Liver (tissue), 9 donors: Measurements from ENCODE around the gene FILIP1L. TPM values are rescaled to one million over a fixed set of nuclear protein-coding genes. Genes with fewer than 3 reads are reported as not detected.

Experiments
- DNase-seq: peaks from one replicate; pipeline ENCODE4 v3.0.0-alpha.2; 2017; ENCODE audit warnings: low spot score
- H3K27ac ChIP-seq, 2 donors: one replicate each; pipeline ENCODE4 v1.7.0; 2013; ENCODE audit warnings: inconsistent platforms in 2 of 2, low read length in 2 of 2, control low read depth in 1 of 2, low read depth in 1 of 2, mild to moderate bottlenecking in 1 of 2
- H3K27me3 ChIP-seq, 4 donors: one replicate each; pipeline versions ENCODE4 v1.6.1 to v1.7.0; 2013; ENCODE audit warnings: low read length in 3 of 4, inconsistent platforms in 1 of 4, mild to moderate bottlenecking in 1 of 4, moderate library complexity in 1 of 4; ENCODE audit not compliant: control insufficient read depth in 4 of 4, insufficient read depth in 4 of 4
- H3K36me3 ChIP-seq, 4 donors: one replicate each; pipeline versions ENCODE4 v1.6.1 to v1.7.0; 2013; ENCODE audit warnings: low read length in 3 of 4, mild to moderate bottlenecking in 3 of 4, low read depth in 1 of 4, moderate library complexity in 1 of 4; ENCODE audit not compliant: control insufficient read depth in 4 of 4, insufficient read depth in 3 of 4
- H3K4me1 ChIP-seq, 4 donors: one replicate each; pipeline versions ENCODE4 v1.6.1 to v1.7.0; 2013; ENCODE audit warnings: low read length in 3 of 4, mild to moderate bottlenecking in 3 of 4, moderate library complexity in 1 of 4; ENCODE audit not compliant: control insufficient read depth in 4 of 4, insufficient read depth in 4 of 4
- H3K4me3 ChIP-seq, 3 donors: one replicate each; pipeline versions ENCODE4 v1.6.1 to v1.7.0; 2013; ENCODE audit warnings: low read length in 3 of 3, control low read depth in 1 of 3, low read depth in 1 of 3, mild to moderate bottlenecking in 1 of 3
- H3K9ac ChIP-seq, 2 donors: one replicate each; pipeline ENCODE4 v1.7.0; 2013; ENCODE audit warnings: low read length in 2 of 2, mild to moderate bottlenecking in 2 of 2, moderate library complexity in 2 of 2, control low read depth in 1 of 2, low read depth in 1 of 2
- H3K9me3 ChIP-seq, 4 donors: one replicate each; pipeline versions ENCODE4 v1.6.1 to v1.7.0; 2013; ENCODE audit warnings: low read length in 3 of 4; ENCODE audit not compliant: control insufficient read depth in 4 of 4
- ATF3 ChIP-seq: IDR thresholded peaks from 2 replicates; pipeline ENCODE4 v1.6.1; 2016; ENCODE audit warnings: antibody characterized with exemption
- EGR1 ChIP-seq, 2 donors: IDR thresholded peaks; 2 replicates each; pipeline ENCODE4 v1.6.1; 2016 to 2018; ENCODE audit warnings: antibody characterized with exemption in 2 of 2, low read depth in 2 of 2
- FOXA2 ChIP-seq: IDR thresholded peaks from 2 replicates; pipeline ENCODE4 v1.6.1; 2016; ENCODE audit warnings: antibody characterized with exemption
- GABPA ChIP-seq, 2 donors: IDR thresholded peaks in 1 of 2; conservative IDR thresholded peaks in 1 of 2; 2 replicates each; pipeline ENCODE4 v1.6.1; 2016; ENCODE audit warnings: antibody characterized with exemption in 2 of 2, mild to moderate bottlenecking in 1 of 2, moderate library complexity in 1 of 2
- HNF4A ChIP-seq, 2 donors: conservative IDR thresholded peaks; 2 replicates each; pipeline ENCODE4 v1.6.1; 2016; ENCODE audit warnings: antibody characterized with exemption in 2 of 2, mild to moderate bottlenecking in 2 of 2
- JUND ChIP-seq, 2 donors: IDR thresholded peaks; 2 replicates each; pipeline ENCODE4 v1.6.1; 2016; ENCODE audit warnings: antibody characterized with exemption in 2 of 2
- MAX ChIP-seq: IDR thresholded peaks from 2 replicates; pipeline ENCODE4 v1.6.1; 2016; ENCODE audit warnings: antibody characterized with exemption
- NR2F2 ChIP-seq: IDR thresholded peaks from 2 replicates; pipeline ENCODE4 v1.6.1; 2016; ENCODE audit warnings: antibody characterized with exemption
- RAD21 ChIP-seq, 2 donors: IDR thresholded peaks; 2 replicates each; pipeline ENCODE4 v1.6.1; 2016; ENCODE audit warnings: antibody characterized with exemption in 2 of 2, mild to moderate bottlenecking in 2 of 2
- REST ChIP-seq: IDR thresholded peaks from 2 replicates; pipeline ENCODE4 v1.6.1; 2016; ENCODE audit warnings: antibody characterized with exemption, mild to moderate bottlenecking
- RXRA ChIP-seq, 2 donors: IDR thresholded peaks; 2 replicates each; pipeline ENCODE4 v1.6.1; 2017 to 2018; ENCODE audit warnings: antibody characterized with exemption in 2 of 2, mild to moderate bottlenecking in 1 of 2
- SP1 ChIP-seq: IDR thresholded peaks from 2 replicates; pipeline ENCODE4 v1.6.1; 2018; ENCODE audit warnings: antibody characterized with exemption, mild to moderate bottlenecking
- TAF1 ChIP-seq: conservative IDR thresholded peaks from 2 replicates; pipeline ENCODE4 v1.6.1; 2016; ENCODE audit warnings: antibody characterized with exemption, mild to moderate bottlenecking
- YY1 ChIP-seq: IDR thresholded peaks from 2 replicates; pipeline ENCODE4 v1.6.1; 2016; ENCODE audit warnings: antibody characterized with exemption, mild to moderate bottlenecking
- ZBTB33 ChIP-seq: IDR thresholded peaks from 2 replicates; pipeline ENCODE4 v1.6.1; 2016; ENCODE audit warnings: antibody characterized with exemption
- WGBS: extraction: QIAGEN DNeasy Blood & Tissue Kit; methylation state at CpG from one replicate; pipeline ENCODE4 v1.1.7; 2013; 5-methylcytosine and 5-hydroxymethylcytosine counted together
- polyA plus RNA-seq, 2 donors: library from polyadenylated mRNA; stranded (reverse) in 1 of 2; unstranded in 1 of 2; fragments of 200-250 nt in 1 of 2; fragments of >200 nt in 1 of 2; fragmentation: Nextera tagmentation in 1 of 2; extraction: Ambion mirVana in 1 of 2; gene quantifications; one replicate each; pipeline versions ENCODE4 v1.2.1 to v1.2.3, GENCODE V29; 2013 to 2015
- total RNA-seq, 2 donors: library from RNA; depleted of rRNA; stranded (reverse); fragments of >200 nt; gene quantifications; one replicate each; pipeline ENCODE4 v1.2.3, GENCODE V29; 2014
- donor health status: healthy.
- donor health status: healthy.
- donor health status: healthy.
- donor health status: healthy.
- donor health status: healthy.

FILIP1L gene
- total and polyA plus RNA-seq, 4 donors: 1.4 to 6.5 (median 1.9) TPM

- Histone ChIP-seq H3K9me3 (no peaks in the 10 kb centered on the region), H3K9ac (no peak overlapping the region), H3K36me3 (no peaks in the 10 kb centered on the region), H3K4me3 (no peak overlapping the region), H3K4me1 (no peaks in the 10 kb centered on the region), H3K27me3 (no peaks in the 10 kb centered on the region), H3K27ac (no peak overlapping the region)
- TF ChIP-seq EGR1 (IDR thresholded peaks at IDR 0.05; ENCODE audit: low read depth in 2 of 2): no peak
- no peak for TF ChIP-seq RXRA (IDR thresholded peaks at IDR 0.05)
- TF ChIP-seq JUND (IDR thresholded peaks at IDR 0.05): no peak
- TF ChIP-seq HNF4A (conservative IDR thresholded peaks at IDR 0.05): no peak
- no peak for TF ChIP-seq NR2F2
- TF ChIP-seq TAF1: no peak
- no peak for TF ChIP-seq RAD21 (IDR thresholded peaks at IDR 0.05)
- TF ChIP-seq REST: no peak
- 96% methylated on average over 1 of the region's 1 CpG for WGBS
- DNase-seq: no peak
Observed at GRCh38 chr3:100010087-100010417, 104.2 kb downstream of the FILIP1L start.

GRCh38 chr3:100009276-100010086, 104.8 kb downstream of the FILIP1L start:
- no peaks in the 10 kb centered on the region for H3K27me3 ChIP-seq
- no peak overlapping the region for H3K9ac ChIP-seq
- no peak for DNase-seq
- TF ChIP-seq FOXA2: no peak
- no peak for TF ChIP-seq REST
- no peak for TF ChIP-seq YY1
- no peak for TF ChIP-seq TAF1
- no peak for TF ChIP-seq RXRA (IDR thresholded peaks at IDR 0.05)
- TF ChIP-seq SP1: no peak
- TF ChIP-seq JUND (IDR thresholded peaks at IDR 0.05): no peak
- no peak for TF ChIP-seq GABPA (IDR thresholded peaks at IDR 0.05 in 1 of 2, conservative IDR thresholded peaks at IDR 0.05 in 1 of 2)
- TF ChIP-seq ZBTB33: no peak
- TF ChIP-seq MAX: no peak
- TF ChIP-seq ATF3: no peak
- 77% methylated on average over 5 of the region's 5 CpGs for WGBS
- no peaks in the 10 kb centered on the region for H3K36me3 ChIP-seq
- H3K4me3 ChIP-seq: no peak overlapping the region
- H3K4me1 ChIP-seq: no peaks in the 10 kb centered on the region
- no peaks in the 10 kb centered on the region for H3K9me3 ChIP-seq
- H3K27ac ChIP-seq: no peak overlapping the region
